ENCODE results near the gene MRPS31. TPM values are rescaled to one million over a fixed set of nuclear protein-coding genes. Genes with fewer than 3 reads are reported as not detected.
"Not testable (repeated sequence)": the region's sequence is repeated elsewhere in the genome, so short reads cannot be mapped to it uniquely, and the experiment has no call there.

MRPS31 gene
- total RNA-seq, 2 donors from 2014 or later: 19.2 to 19.9 TPM

- intact Hi-C loops (cut with DNase I): no loop called here
- DNase-seq (ENCODE audit: low spot score): no peak
- H3K4me1 ChIP-seq (replicated peaks): no peaks in the 10 kb centered on the region
- H3K4me3 ChIP-seq: no peak overlapping the region
- TF ChIP-seq POLR2AphosphoS5 (IDR thresholded peaks at IDR 0.05) (no peak), POLR2A (IDR thresholded peaks at IDR 0.05) (no peak)
- H3K9me3 ChIP-seq: no peaks in the 10 kb centered on the region
- no peaks in the 10 kb centered on the region for H3K36me3 ChIP-seq
- no peaks in the 10 kb centered on the region for H3K27me3 ChIP-seq (replicated peaks; ENCODE audit: insufficient read depth)
- H3K27ac ChIP-seq: no peak overlapping the region
- WGBS: 92% methylated on average over 1 of the region's 1 CpG
Observed at GRCh38 chr13:40749327-40749726, 21.7 kb downstream of the MRPS31 start.

DNA sequence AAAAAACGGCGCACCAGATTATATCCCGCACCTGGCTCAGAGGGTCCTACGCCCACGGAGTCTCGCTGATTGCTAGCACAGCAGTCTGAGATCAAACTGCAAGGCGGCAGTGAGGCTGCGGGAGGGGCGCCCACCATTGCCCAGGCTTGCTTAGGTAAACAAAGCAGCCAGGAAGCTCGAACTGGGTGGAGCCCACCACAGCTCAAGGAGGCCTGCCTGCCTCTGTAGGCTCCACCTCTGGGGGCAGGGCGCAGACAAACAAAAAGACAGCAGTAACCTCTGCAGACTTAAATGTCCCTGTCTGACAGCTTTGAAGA, 35.8 kb downstream of the MRPS31 start:
- H3K27ac ChIP-seq; H3K36me3 ChIP-seq; intact Hi-C loops (cut with DNase I); H3K27me3 ChIP-seq (replicated peaks; ENCODE audit: insufficient read depth); H3K9me3 ChIP-seq; H3K4me1 ChIP-seq (replicated peaks); DNase-seq (ENCODE audit: low spot score): not testable (repeated sequence)
- WGBS: 23% methylated on average over 9 of the region's 11 CpGs
- peak overlapping the region; percentile 8 to 14 for H3K4me3 ChIP-seq

DNA sequence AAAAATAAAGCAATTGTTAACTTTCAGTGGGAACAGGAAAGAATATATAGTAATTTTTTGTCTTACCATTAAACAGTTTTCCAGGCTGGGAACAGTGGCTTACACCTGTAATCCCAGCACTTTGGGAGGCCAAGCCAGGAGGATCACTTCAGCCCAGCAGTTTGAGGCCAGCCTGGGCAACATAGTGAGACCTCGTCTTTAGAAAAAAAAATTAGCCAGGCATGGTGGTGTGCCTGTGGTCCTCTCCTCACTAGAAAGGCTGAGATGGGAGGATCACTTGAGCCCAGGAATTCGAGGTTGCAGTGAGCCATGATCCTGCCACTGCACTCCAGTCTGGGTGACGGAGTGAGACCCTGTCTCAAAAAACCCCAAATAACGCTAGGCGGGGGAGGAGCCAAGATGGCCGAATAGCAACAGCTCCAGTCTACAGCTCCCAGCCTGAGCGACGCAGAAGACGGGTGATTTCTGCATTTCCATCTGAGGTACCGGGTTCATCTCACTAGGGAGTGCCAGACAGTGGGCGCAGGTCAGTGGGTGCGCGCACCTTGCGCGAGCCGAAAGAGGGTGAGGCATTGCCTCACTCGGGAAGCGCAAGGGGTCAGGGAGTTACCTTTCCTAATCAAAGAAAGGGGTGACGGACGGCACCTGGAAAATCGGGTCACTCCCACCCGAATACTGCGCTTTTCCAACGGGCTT, 36.3 kb downstream of the MRPS31 start:
- DNase-seq (ENCODE audit: low spot score); H3K4me1 ChIP-seq (replicated peaks); H3K27ac ChIP-seq; H3K9me3 ChIP-seq; intact Hi-C loops (cut with DNase I); H3K27me3 ChIP-seq (replicated peaks; ENCODE audit: insufficient read depth); H3K36me3 ChIP-seq: not testable (repeated sequence)
- H3K4me3 ChIP-seq: peak overlapping the region; percentile 8 to 14
- 58% methylated on average over 24 of the region's 24 CpGs for WGBS

- Histone ChIP-seq H3K27me3 (replicated peaks; ENCODE audit: insufficient read depth) (no peaks in the 10 kb centered on the region), H3K27ac (no peak overlapping the region), H3K36me3 (no peaks in the 10 kb centered on the region), H3K4me1 (replicated peaks) (no peaks in the 10 kb centered on the region), H3K4me3 (no peak overlapping the region), H3K9me3 (no peaks in the 10 kb centered on the region)
- DNase-seq (ENCODE audit: low spot score): no peak
- intact Hi-C loops (cut with DNase I): no loop called here
- WGBS: 71% methylated on average over 1 of the region's 1 CpG
- TF ChIP-seq, protein P1, sequence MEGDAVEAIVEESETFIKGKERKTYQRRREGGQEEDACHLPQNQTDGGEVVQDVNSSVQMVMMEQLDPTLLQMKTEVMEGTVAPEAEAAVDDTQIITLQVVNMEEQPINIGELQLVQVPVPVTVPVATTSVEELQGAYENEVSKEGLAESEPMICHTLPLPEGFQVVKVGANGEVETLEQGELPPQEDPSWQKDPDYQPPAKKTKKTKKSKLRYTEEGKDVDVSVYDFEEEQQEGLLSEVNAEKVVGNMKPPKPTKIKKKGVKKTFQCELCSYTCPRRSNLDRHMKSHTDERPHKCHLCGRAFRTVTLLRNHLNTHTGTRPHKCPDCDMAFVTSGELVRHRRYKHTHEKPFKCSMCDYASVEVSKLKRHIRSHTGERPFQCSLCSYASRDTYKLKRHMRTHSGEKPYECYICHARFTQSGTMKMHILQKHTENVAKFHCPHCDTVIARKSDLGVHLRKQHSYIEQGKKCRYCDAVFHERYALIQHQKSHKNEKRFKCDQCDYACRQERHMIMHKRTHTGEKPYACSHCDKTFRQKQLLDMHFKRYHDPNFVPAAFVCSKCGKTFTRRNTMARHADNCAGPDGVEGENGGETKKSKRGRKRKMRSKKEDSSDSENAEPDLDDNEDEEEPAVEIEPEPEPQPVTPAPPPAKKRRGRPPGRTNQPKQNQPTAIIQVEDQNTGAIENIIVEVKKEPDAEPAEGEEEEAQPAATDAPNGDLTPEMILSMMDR (IDR thresholded peaks at IDR 0.05): no peak
- TF ChIP-seq POLR2A (IDR thresholded peaks at IDR 0.05) (no peak), POLR2AphosphoS5 (IDR thresholded peaks at IDR 0.05) (no peak)
Observed at GRCh38 chr13:40732658-40733057, 38.3 kb downstream of the MRPS31 start.

GRCh38 chr13:40728595-40728994, 42.4 kb downstream of the MRPS31 start:
- no peaks in the 10 kb centered on the region for H3K4me1 ChIP-seq (replicated peaks)
- TF ChIP-seq, protein P1 (IDR thresholded peaks at IDR 0.05): no peak
- TF ChIP-seq POLR2A (IDR thresholded peaks at IDR 0.05) (no peak), POLR2AphosphoS5 (IDR thresholded peaks at IDR 0.05) (no peak)
- H3K27me3 ChIP-seq (replicated peaks; ENCODE audit: insufficient read depth): no peaks in the 10 kb centered on the region
- no peaks in the 10 kb centered on the region for H3K9me3 ChIP-seq
- no peaks in the 10 kb centered on the region for H3K36me3 ChIP-seq
- H3K27ac ChIP-seq: no peak overlapping the region
- H3K4me3 ChIP-seq: no peak overlapping the region
- 97% methylated on average over 6 of the region's 6 CpGs for WGBS
- DNase-seq (ENCODE audit: low spot score): no peak
- intact Hi-C loops (cut with DNase I): no loop called here

DNA sequence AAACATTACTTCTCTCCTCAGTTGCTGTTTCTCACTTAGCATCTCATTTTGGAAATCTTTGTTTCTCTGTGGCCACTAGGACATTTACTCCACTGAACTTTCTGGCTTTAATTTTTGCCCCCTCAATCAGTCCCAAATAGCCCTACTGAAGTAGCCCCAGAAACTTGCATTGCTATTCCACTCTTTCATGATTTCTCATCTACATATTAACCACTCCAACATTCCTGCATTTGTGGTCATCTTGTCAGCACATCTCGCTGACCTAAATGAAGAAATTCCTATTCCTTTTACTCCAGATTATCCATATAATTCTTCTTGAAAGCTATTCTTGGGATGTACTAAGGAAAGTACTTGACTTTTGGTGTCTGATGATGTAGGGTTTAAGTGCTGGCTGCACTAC, 56.6 kb downstream of the MRPS31 start:
- intact Hi-C loops (cut with DNase I); H3K9me3 ChIP-seq; H3K36me3 ChIP-seq; H3K27ac ChIP-seq; H3K27me3 ChIP-seq (replicated peaks; ENCODE audit: insufficient read depth); DNase-seq (ENCODE audit: low spot score); H3K4me1 ChIP-seq (replicated peaks); H3K4me3 ChIP-seq: not testable (repeated sequence)
- WGBS: no CpG with 5 or more reads among the region's 1 CpG

GRCh38 chr13:40706439-40706838, 64.6 kb downstream of the MRPS31 start:
- 89% methylated on average over 2 of the region's 2 CpGs for WGBS
- Histone ChIP-seq H3K27ac (no peak overlapping the region), H3K9me3 (no peaks in the 10 kb centered on the region), H3K27me3 (replicated peaks; ENCODE audit: insufficient read depth) (no peaks in the 10 kb centered on the region), H3K36me3 (no peaks in the 10 kb centered on the region), H3K4me1 (replicated peaks) (no peaks in the 10 kb centered on the region), H3K4me3 (no peak overlapping the region)
- TF ChIP-seq, protein P1 (IDR thresholded peaks at IDR 0.05): no peak
- TF ChIP-seq POLR2A (IDR thresholded peaks at IDR 0.05) (no peak), POLR2AphosphoS5 (IDR thresholded peaks at IDR 0.05) (no peak)
- intact Hi-C loops (cut with DNase I): no loop called here
- no peak for DNase-seq (ENCODE audit: low spot score)

Data from prostate gland (tissue), 2 donors.